HEK293T (cell line): Measurements from ENCODE around the gene TNIK.

ENCODE experiments used
- BHLHE40 ChIP-seq: fragments of 450-650 bp; IDR thresholded peaks from 2 replicates; pipeline ENCODE4 v1.6.1; 2016; ENCODE audit warnings: mild to moderate bottlenecking, moderate library complexity, borderline replicate concordance
- ELF4 ChIP-seq: fragments of 450-650 bp; IDR thresholded peaks from 2 replicates; pipeline ENCODE4 v1.6.1; 2017; ENCODE audit warnings: antibody characterized with exemption
- FOXA1 ChIP-seq: fragments of 450-650 bp; IDR thresholded peaks from 2 replicates; pipeline ENCODE4 v1.6.1; 2016; ENCODE audit warnings: mild to moderate bottlenecking
- SP1 ChIP-seq: fragments of 450-650 bp; IDR thresholded peaks from 2 replicates; pipeline ENCODE4 v1.6.1; 2017
- TARDBP ChIP-seq: fragments of 450-650 bp; IDR thresholded peaks from 2 replicates; pipeline ENCODE4 v1.6.1; 2016

GRCh38 chr3:171340434-171340833 is 119.8 kb downstream of the TNIK start:
- TF ChIP-seq ELF4 (no peak), BHLHE40 (no peak), TARDBP (no peak), FOXA1 (no peak), SP1 (no peak)
